OCI-LY1 (cell line): ENCODE results near the gene RGL4.

Experiments
- H2AFZ ChIP-seq: fragments of 200-600 bp; sonication (generic), shearing (Covaris generic); 2 replicates; pipeline ENCODE4 v1.6.0; 2014; ENCODE audit warnings: antibody characterized with exemption, mild to moderate bottlenecking, low read length
- H3F3A ChIP-seq: fragments of 200-600 bp; sonication (generic), shearing (Covaris generic); 2 replicates; pipeline ENCODE4 v1.6.0; 2014; ENCODE audit warnings: mild to moderate bottlenecking, antibody characterized with exemption, low read length, moderate library complexity; ENCODE audit not compliant: insufficient read depth
- H3K27ac ChIP-seq: fragments of 200-600 bp; sonication (generic); 2 replicates; pipeline ENCODE4 v1.5.1; 2014; ENCODE audit warnings: low read length, mixed run types, mild to moderate bottlenecking, low read depth; ENCODE audit not compliant: poor library complexity, severe bottlenecking
- H3K27me3 ChIP-seq: fragments of 200-600 bp; sonication (generic); 2 replicates; pipeline ENCODE4 v1.6.0; 2014; ENCODE audit warnings: antibody characterized with exemption, mild to moderate bottlenecking, low read length, moderate library complexity; ENCODE audit not compliant: insufficient read depth
- H3K36me3 ChIP-seq: fragments of 200-600 bp; sonication (generic); 2 replicates; pipeline ENCODE4 v1.6.1; 2014; ENCODE audit warnings: mild to moderate bottlenecking, antibody characterized with exemption, low read length, moderate library complexity, mixed read lengths; ENCODE audit not compliant: insufficient read depth
- H3K4me1 ChIP-seq: fragments of 200-600 bp; sonication (generic); 2 replicates; pipeline ENCODE4 v1.5.1; 2014; ENCODE audit warnings: mild to moderate bottlenecking, low read length, moderate library complexity; ENCODE audit not compliant: insufficient read depth, severe bottlenecking
- H3K4me2 ChIP-seq: fragments of 200-600 bp; sonication (generic), shearing (Covaris generic); 2 replicates; pipeline ENCODE4 v1.6.1; 2014; ENCODE audit warnings: low read length
- H3K4me3 ChIP-seq: fragments of 200-600 bp; sonication (generic); 2 replicates; pipeline ENCODE4 v1.5.1; 2014; ENCODE audit warnings: low read length, low read depth, mild to moderate bottlenecking, mixed read lengths; ENCODE audit not compliant: poor library complexity, severe bottlenecking
- H3K79me2 ChIP-seq: fragments of 200-600 bp; shearing (Covaris generic); 2 replicates; pipeline ENCODE4 v1.6.1; 2016; ENCODE audit warnings: mixed run types, low read length, mixed read lengths; ENCODE audit not compliant: insufficient read depth
- H3K9ac ChIP-seq: fragments of 200-600 bp; sonication (generic), shearing (Covaris generic); 2 replicates; pipeline ENCODE4 v1.6.1; 2014; ENCODE audit warnings: mild to moderate bottlenecking, low read length, mixed read lengths
- H3K9me2 ChIP-seq: fragments of 200-600 bp; sonication (generic), shearing (Covaris generic); 2 replicates; pipeline ENCODE4 v1.6.1; 2014; ENCODE audit warnings: low read depth, mild to moderate bottlenecking, low read length, mixed read lengths
- H3K9me3 ChIP-seq: fragments of 200-600 bp; shearing (Covaris generic); 2 replicates; pipeline ENCODE4 v1.6.1; 2014; ENCODE audit warnings: low read length, mixed read lengths
- H4K20me1 ChIP-seq: fragments of 200-600 bp; sonication (generic), shearing (Covaris generic); 2 replicates; pipeline ENCODE4 v1.6.0; 2016; ENCODE audit warnings: mild to moderate bottlenecking, low read length; ENCODE audit not compliant: insufficient read depth
- CTCF ChIP-seq: fragments of 200-600 bp; sonication (generic), shearing (Covaris generic); IDR thresholded peaks from 2 replicates; pipeline ENCODE4 v1.5.1; 2017; ENCODE audit warnings: mild to moderate bottlenecking, antibody characterized with exemption, low read length, moderate library complexity, mixed read lengths
- EZH2 ChIP-seq: fragments of 200-600 bp; sonication (generic), shearing (Covaris generic); IDR thresholded peaks from 2 replicates; pipeline ENCODE4 v1.8.0; 2017; ENCODE audit warnings: borderline replicate concordance, mixed run types, mild to moderate bottlenecking, antibody characterized with exemption, low read length, moderate library complexity, mixed read lengths

The RGL4 gene

GRCh38 chr22:23652286-23652685 lies 38.5 kb upstream of the RGL4 start:
- H4K20me1 ChIP-seq = no peaks in the 10 kb centered on the region
- no peak overlapping the region for H3K4me2 ChIP-seq
- no peaks in the 10 kb centered on the region for H3K9me2 ChIP-seq
- no peaks in the 10 kb centered on the region for H3K27me3 ChIP-seq
- no peaks in the 10 kb centered on the region for H3K36me3 ChIP-seq
- H3K79me2 ChIP-seq = no peaks in the 10 kb centered on the region
- no peak overlapping the region for H3K4me3 ChIP-seq
- no peak overlapping the region for H3K9ac ChIP-seq
- H3F3A ChIP-seq = no peaks in the 10 kb centered on the region
- no peaks in the 10 kb centered on the region for H3K9me3 ChIP-seq
- no peak for TF ChIP-seq EZH2
- TF ChIP-seq CTCF = no peak
- no peak overlapping the region for H2AFZ ChIP-seq
- H3K4me1 ChIP-seq = no peaks in the 10 kb centered on the region
- no peak overlapping the region for H3K27ac ChIP-seq

GRCh38 chr22:23652711-23653110 lies 38.1 kb upstream of the RGL4 start:
- no peaks in the 10 kb centered on the region for H3K4me1 ChIP-seq
- no peak overlapping the region for H2AFZ ChIP-seq
- H3K9ac ChIP-seq = no peak overlapping the region
- H3K79me2 ChIP-seq = no peaks in the 10 kb centered on the region
- no peak for TF ChIP-seq CTCF
- TF ChIP-seq EZH2 = no peak
- no peaks in the 10 kb centered on the region for H3K27me3 ChIP-seq
- no peaks in the 10 kb centered on the region for H3K9me3 ChIP-seq
- no peaks in the 10 kb centered on the region for H3K36me3 ChIP-seq
- H3K27ac ChIP-seq = no peak overlapping the region
- H4K20me1 ChIP-seq = no peaks in the 10 kb centered on the region
- H3K4me3 ChIP-seq = no peak overlapping the region
- H3F3A ChIP-seq = no peaks in the 10 kb centered on the region
- H3K4me2 ChIP-seq = no peak overlapping the region
- no peaks in the 10 kb centered on the region for H3K9me2 ChIP-seq

GRCh38 chr22:23655891-23656475 lies 34.8 kb upstream of the RGL4 start:
- Histone ChIP-seq H3K9me3 (no peaks in the 10 kb centered on the region), H3K36me3 (peaks cover 8% of the 10 kb centered on the region; the same call in 1 of the 2 replicates), H3K4me1 (no peaks in the 10 kb centered on the region), H3K9me2 (no peaks in the 10 kb centered on the region), H3K79me2 (no peaks in the 10 kb centered on the region), H3K9ac (no peak overlapping the region), H3F3A (no peaks in the 10 kb centered on the region), H4K20me1 (no peaks in the 10 kb centered on the region), H2AFZ (no peak overlapping the region), H3K27ac (no peak overlapping the region), H3K27me3 (no peaks in the 10 kb centered on the region), H3K4me3 (no peak overlapping the region), H3K4me2 (no peak overlapping the region)
- TF ChIP-seq CTCF (no peak), EZH2 (no peak)
